DMS 273 (cell line): ENCODE measurements around the gene S100A16.
A peak's percentile ranks its signal among the peaks of the same experiment; 100 is the strongest.

Experiments
- DNase-seq: peaks from one replicate; lab custom pipeline; 2025; ENCODE audit not compliant: unreplicated experiment; lab: John Stamatoyannopoulos, UW

The S100A16 gene

GRCh38 chr1:153616144-153616916, 3.4 kb upstream of the S100A16 start, which contains the start of gene S100A14:
S100A14 (minus strand) TSS chr1:153616325; CDS start chr1:153615858, 467 bp downstream.
- no peak for DNase-seq

GRCh38 chr1:153615406-153615805, 2.5 kb upstream of the S100A16 start:
- no peak for DNase-seq

GRCh38 chr1:153614906-153615305, 2.0 kb upstream of the S100A16 start:
- no peak for DNase-seq

GRCh38 chr1:153614189-153614900, 1.4 kb upstream of the S100A16 start:
- DNase-seq: no peak

- DNase-seq: no peak
These were observed 469 bp upstream of the S100A16 start for GRCh38 chr1:153613406-153613805.

- no peak for DNase-seq
These were observed 704 bp downstream of the S100A16 start for GRCh38 chr1:153612111-153612754.

- no peak for DNase-seq
These were observed 1.6 kb downstream of the S100A16 start for GRCh38 chr1:153611356-153611755.

GRCh38 chr1:153610811-153611301, 2.1 kb downstream of the S100A16 start:
- no peak for DNase-seq

GRCh38 chr1:153610334-153610733, 2.6 kb downstream of the S100A16 start:
- DNase-seq: no peak

- DNase-seq: no peak
These were observed 3.4 kb downstream of the S100A16 start for GRCh38 chr1:153609585-153609907.

- no peak for DNase-seq
These were observed 4.0 kb downstream of the S100A16 start for GRCh38 chr1:153608742-153609584.

- DNase-seq: no peak
These were observed 4.8 kb downstream of the S100A16 start for GRCh38 chr1:153608089-153608682.

- DNase-seq: no peak
These were observed 5.6 kb downstream of the S100A16 start for GRCh38 chr1:153607381-153607780.

- DNase-seq: no peak
These were observed 6.7 kb downstream of the S100A16 start for GRCh38 chr1:153606194-153606593.

- no peak for DNase-seq
These were observed 10.2 kb downstream of the S100A16 start for GRCh38 chr1:153602749-153603148.

- DNase-seq: no peak
These were observed 13.1 kb downstream of the S100A16 start for GRCh38 chr1:153599847-153600246.

GRCh38 chr1:153598309-153599172, 14.4 kb downstream of the S100A16 start:
- DNase-seq: peak; percentile 95

GRCh38 chr1:153597206-153597605, 15.7 kb downstream of the S100A16 start:
- DNase-seq: no peak

GRCh38 chr1:153592748-153593147, 20.2 kb downstream of the S100A16 start:
- no peak for DNase-seq

GRCh38 chr1:153588482-153588881, 24.5 kb downstream of the S100A16 start:
- no peak for DNase-seq
